ENCODE data around the gene ADAMTSL1. TPM values are rescaled to one million over a fixed set of nuclear protein-coding genes. Genes with fewer than 3 reads are reported as not detected.
A peak's percentile ranks its signal among the peaks of the same experiment; 100 is the strongest.

ADAMTSL1 gene
- total RNA-seq, 6 donors from 2014 or later: 0.44 to 6.4 (median 2.3) TPM; not detected in 1

DNA sequence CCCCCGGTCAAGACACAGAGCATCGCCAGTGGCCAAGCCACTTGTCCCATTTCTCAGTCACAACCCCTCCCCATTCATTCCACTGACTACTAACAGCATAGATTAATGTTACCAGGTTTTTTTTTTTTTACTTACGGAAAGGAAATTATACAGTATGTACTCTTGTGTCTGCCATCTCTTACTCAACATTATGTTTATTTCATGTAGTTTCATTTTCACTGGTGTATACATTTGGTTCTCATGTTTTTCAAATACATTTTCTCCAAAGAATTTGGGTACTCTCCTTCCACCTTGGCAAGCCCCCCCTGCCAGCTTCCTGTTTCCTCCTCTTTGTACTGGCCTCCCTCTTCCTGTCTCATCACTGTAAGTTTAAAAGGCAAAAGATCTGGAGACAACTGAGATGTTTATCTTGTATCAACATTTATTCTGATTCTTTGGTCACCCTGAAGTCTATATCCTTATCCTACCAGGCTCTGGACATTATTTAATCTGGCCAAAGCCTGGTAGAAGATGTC, 351.8 kb downstream of the ADAMTSL1 start:
- peaks cover 0 to 11% (median 5%) of the 10 kb centered on the region in 4 donors for H3K4me1 ChIP-seq
- no peak for DNase-seq
- 52 to 54% methylated on average over 3 of the region's 3 CpGs for WGBS, 2 donors
- ATAC-seq (ENCODE audit: low FRiP score in 2 of 2): no peak
- no peaks in the 10 kb centered on the region for H3K36me3 ChIP-seq
- TF ChIP-seq EP300 (IDR thresholded peaks at IDR 0.05) (no peak), POLR2AphosphoS5 (IDR thresholded peaks at IDR 0.05) (no peak), POLR2A (IDR thresholded peaks at IDR 0.05) (no peak)
- no peaks in the 10 kb centered on the region for H3K27me3 ChIP-seq
- no peak overlapping the region for H3K4me3 ChIP-seq
- peak overlapping the region in 1 of 4 donors; percentile 19 for H3K27ac ChIP-seq
- H3K9me3 ChIP-seq: no peaks in the 10 kb centered on the region

DNA sequence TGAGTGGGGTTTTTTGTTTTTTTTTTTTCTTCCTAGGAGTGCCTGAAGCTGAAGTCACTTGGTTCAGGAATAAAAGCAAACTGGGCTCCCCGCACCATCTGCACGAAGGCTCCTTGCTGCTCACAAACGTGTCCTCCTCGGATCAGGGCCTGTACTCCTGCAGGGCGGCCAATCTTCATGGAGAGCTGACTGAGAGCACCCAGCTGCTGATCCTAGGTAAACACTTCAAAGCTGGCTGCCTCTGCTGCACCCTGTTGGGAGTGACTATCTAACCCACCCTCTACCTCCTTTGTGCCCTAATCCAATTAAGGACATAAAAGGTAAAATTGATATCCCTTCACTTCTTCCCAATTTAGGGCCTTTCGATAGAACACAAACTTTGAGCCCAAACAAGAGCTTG, 352.3 kb downstream of the ADAMTSL1 start:
- Histone ChIP-seq H3K4me3 (no peak overlapping the region), H3K27ac (peak overlapping the region in 1 of 4 donors; percentile 19), H3K4me1 (peaks cover 0 to 11% (median 5%) of the 10 kb centered on the region in 4 donors), H3K27me3 (no peaks in the 10 kb centered on the region), H3K9me3 (no peaks in the 10 kb centered on the region), H3K36me3 (no peaks in the 10 kb centered on the region)
- ATAC-seq (ENCODE audit: low FRiP score in 2 of 2): no peak
- WGBS, 2 donors: 63 to 77% methylated on average over 6 of the region's 6 CpGs
- no peak for DNase-seq
- TF ChIP-seq POLR2AphosphoS5 (IDR thresholded peaks at IDR 0.05) (no peak), POLR2A (IDR thresholded peaks at IDR 0.05) (no peak), EP300 (IDR thresholded peaks at IDR 0.05) (no peak)
- TF ChIP-seq, protein P1, sequence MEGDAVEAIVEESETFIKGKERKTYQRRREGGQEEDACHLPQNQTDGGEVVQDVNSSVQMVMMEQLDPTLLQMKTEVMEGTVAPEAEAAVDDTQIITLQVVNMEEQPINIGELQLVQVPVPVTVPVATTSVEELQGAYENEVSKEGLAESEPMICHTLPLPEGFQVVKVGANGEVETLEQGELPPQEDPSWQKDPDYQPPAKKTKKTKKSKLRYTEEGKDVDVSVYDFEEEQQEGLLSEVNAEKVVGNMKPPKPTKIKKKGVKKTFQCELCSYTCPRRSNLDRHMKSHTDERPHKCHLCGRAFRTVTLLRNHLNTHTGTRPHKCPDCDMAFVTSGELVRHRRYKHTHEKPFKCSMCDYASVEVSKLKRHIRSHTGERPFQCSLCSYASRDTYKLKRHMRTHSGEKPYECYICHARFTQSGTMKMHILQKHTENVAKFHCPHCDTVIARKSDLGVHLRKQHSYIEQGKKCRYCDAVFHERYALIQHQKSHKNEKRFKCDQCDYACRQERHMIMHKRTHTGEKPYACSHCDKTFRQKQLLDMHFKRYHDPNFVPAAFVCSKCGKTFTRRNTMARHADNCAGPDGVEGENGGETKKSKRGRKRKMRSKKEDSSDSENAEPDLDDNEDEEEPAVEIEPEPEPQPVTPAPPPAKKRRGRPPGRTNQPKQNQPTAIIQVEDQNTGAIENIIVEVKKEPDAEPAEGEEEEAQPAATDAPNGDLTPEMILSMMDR (IDR thresholded peaks at IDR 0.05): no peak

DNA sequence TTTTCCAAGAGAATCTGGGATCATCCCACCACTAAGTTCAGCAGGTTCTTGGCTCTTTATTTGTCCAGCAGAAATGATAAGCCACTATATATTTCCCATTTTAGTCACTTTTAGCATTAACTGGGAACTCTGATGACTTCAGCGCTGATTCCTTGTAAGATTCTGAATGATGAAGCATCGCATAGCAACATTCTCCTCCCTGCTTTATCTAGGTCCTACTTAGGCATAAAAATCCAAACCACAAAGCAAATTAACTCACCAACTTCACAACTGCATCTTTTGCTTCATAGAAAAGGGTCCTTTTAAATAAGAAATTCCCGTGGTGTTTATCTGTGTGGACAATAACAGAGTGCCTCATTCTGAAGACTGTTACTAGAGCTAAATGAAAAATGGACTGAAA, 355.1 kb downstream of the ADAMTSL1 start:
- H3K27me3 ChIP-seq: no peaks in the 10 kb centered on the region
- DNase-seq: no peak
- H3K9me3 ChIP-seq: no peaks in the 10 kb centered on the region
- no peak for ATAC-seq (ENCODE audit: low FRiP score in 2 of 2)
- H3K4me1 ChIP-seq: peaks cover 0 to 11% (median 5%) of the 10 kb centered on the region in 4 donors
- no peaks in the 10 kb centered on the region for H3K36me3 ChIP-seq
- H3K27ac ChIP-seq: no peak overlapping the region
- WGBS, 2 donors: 88 to 98% methylated on average over 3 of the region's 3 CpGs
- no peak overlapping the region for H3K4me3 ChIP-seq
- TF ChIP-seq, protein P1 (IDR thresholded peaks at IDR 0.05): no peak
- no peak for TF ChIP-seq POLR2AphosphoS5 (IDR thresholded peaks at IDR 0.05)
- no peak for TF ChIP-seq POLR2A (IDR thresholded peaks at IDR 0.05)
- no peak for TF ChIP-seq EP300 (IDR thresholded peaks at IDR 0.05)

DNA sequence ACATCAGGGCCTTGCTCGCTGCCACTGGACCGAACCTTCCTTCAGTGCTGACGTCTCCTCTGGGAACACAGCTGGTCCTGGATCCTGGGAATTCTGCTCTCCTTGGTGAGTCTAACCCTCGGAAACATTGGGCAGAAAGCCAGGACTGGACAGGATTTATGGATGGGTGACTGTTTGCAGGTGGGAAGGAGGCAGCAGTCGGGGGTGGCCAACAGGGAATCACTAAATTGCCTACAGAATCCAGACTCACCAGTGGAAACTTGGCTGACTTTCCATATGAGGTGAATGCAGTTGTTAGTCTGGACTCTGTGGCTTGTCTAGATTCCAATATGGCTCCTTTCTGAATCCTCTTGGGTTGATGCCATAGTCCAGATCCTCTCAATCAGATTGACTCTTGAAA, 355.9 kb downstream of the ADAMTSL1 start:
- Histone ChIP-seq H3K27me3 (no peaks in the 10 kb centered on the region), H3K27ac (no peak overlapping the region), H3K36me3 (no peaks in the 10 kb centered on the region), H3K4me1 (peaks cover 0 to 11% (median 3%) of the 10 kb centered on the region in 4 donors), H3K4me3 (no peak overlapping the region), H3K9me3 (no peaks in the 10 kb centered on the region)
- DNase-seq (no peak), ATAC-seq (ENCODE audit: low FRiP score in 2 of 2) (no peak)
- no peak for TF ChIP-seq POLR2A (IDR thresholded peaks at IDR 0.05)
- TF ChIP-seq POLR2AphosphoS5 (IDR thresholded peaks at IDR 0.05): no peak
- TF ChIP-seq, protein P1 (IDR thresholded peaks at IDR 0.05): no peak
- TF ChIP-seq EP300 (IDR thresholded peaks at IDR 0.05): no peak
- WGBS, 2 donors: 86 to 88% methylated on average over 5 of the region's 5 CpGs

DNA sequence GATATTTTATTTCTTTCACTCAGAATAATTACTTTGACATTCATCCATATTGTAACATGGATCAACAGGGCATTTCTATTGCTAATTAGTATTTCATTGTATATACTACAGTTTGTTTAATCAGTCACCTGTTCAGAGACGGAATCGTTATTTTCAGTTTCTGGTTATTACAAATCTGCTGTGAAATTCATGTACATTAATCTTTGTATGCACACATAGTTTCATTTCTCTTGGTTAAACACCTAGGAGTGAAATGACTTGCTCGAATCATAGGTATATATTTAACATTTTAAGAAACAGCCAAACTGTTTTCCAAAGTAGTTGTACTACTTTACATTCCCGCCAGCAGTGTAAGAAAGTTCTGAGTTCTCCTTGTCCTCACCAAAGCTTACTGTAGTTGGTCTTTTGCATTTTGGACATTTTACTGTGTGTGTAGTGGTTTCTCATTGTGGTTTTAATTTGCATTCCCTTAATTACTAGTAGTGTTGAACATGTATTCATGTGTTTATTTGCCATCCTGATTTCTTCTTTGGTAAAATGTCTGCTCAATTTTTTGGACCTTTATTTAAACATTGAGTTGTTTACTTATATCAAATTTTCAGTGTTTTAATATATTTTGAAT, 360.9 kb downstream of the ADAMTSL1 start:
- 90 to 93% methylated on average over 4 of the region's 4 CpGs for WGBS, 2 donors
- DNase-seq (no peak), ATAC-seq (ENCODE audit: low FRiP score in 2 of 2) (no peak)
- TF ChIP-seq POLR2AphosphoS5 (IDR thresholded peaks at IDR 0.05) (no peak), POLR2A (IDR thresholded peaks at IDR 0.05) (no peak), EP300 (IDR thresholded peaks at IDR 0.05) (no peak)
- no peaks in the 10 kb centered on the region for H3K9me3 ChIP-seq
- H3K4me1 ChIP-seq: no peaks in the 10 kb centered on the region
- H3K4me3 ChIP-seq: no peak overlapping the region
- H3K36me3 ChIP-seq: no peaks in the 10 kb centered on the region
- no peak overlapping the region for H3K27ac ChIP-seq
- H3K27me3 ChIP-seq: no peaks in the 10 kb centered on the region

DNA sequence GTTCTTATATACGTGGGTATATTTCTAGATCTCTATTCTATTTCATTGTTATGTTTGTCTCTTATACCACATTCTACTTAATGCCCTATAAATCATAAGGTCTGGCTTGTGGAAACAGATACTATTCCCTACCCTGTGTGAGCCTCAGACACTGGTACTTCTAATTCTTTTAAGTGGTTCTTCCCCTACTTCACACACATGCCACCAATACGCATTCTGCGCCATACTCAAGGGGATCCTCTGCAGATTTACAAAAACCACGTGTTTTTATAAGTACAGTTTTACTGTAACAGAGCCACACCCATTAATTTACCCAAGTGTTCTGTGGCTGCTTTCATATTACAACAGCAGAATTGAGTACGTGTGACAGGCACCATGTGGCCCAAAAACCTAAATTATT, 363.4 kb downstream of the ADAMTSL1 start:
- WGBS, 2 donors: 66 to 74% methylated on average over 5 of the region's 5 CpGs
- Histone ChIP-seq H3K36me3 (no peaks in the 10 kb centered on the region), H3K27me3 (no peaks in the 10 kb centered on the region), H3K9me3 (no peaks in the 10 kb centered on the region), H3K4me1 (no peaks in the 10 kb centered on the region), H3K4me3 (no peak overlapping the region), H3K27ac (no peak overlapping the region)
- ATAC-seq (ENCODE audit: low FRiP score in 2 of 2): no peak
- no peak for DNase-seq
- TF ChIP-seq EP300 (IDR thresholded peaks at IDR 0.05) (no peak), POLR2AphosphoS5 (IDR thresholded peaks at IDR 0.05) (no peak), POLR2A (IDR thresholded peaks at IDR 0.05) (no peak)
- TF ChIP-seq, protein P1 (IDR thresholded peaks at IDR 0.05): no peak
